HepG2 (cell line): Measurements from ENCODE around the gene PNMA5. TPM values are rescaled to one million over a fixed set of nuclear protein-coding genes. Genes with fewer than 3 reads are reported as not detected.
"Not testable (repeated sequence)": the region's sequence is repeated elsewhere in the genome, so short reads cannot be mapped to it uniquely, and the experiment has no call there.

Experiments
- ATAC-seq: fragments of 200-7000 bp; cut with Tn5 transposase; 3 replicates; pipeline ENCODE4 v1.9.1; 2020; ENCODE audit warnings: mild to moderate bottlenecking, moderate library complexity
- BruUV-seq: library from RNA; stranded (reverse); fragments of 400-500 nt; replicated peaks from 2 replicates; lab custom pipeline; 2021; lab: Mats Ljungman, UMichigan
- CTCF ChIA-PET: fragments of 300-600 bp; formaldehyde crosslinking; extraction: SDS; loops from one replicate; lab custom pipeline; 2021; ENCODE audit warnings: low total read pairs, inconsistent platforms, low intra/inter-chr PET ratio; lab: Yijun Ruan, JAX
- POLR2A ChIA-PET: fragments of 350-600 bp; sonication (Branson Sonifier 250); formaldehyde crosslinking; loops from one replicate; lab custom pipeline; 2020; ENCODE audit warnings: antibody characterized with exemption, inconsistent platforms; lab: Yijun Ruan, JAX
- DNase-seq: peaks from one replicate; pipeline ENCODE4 v3.0.0-alpha.2; 2015; ENCODE audit warnings: low spot score
- FAIRE-seq: peaks from 3 replicates; lab custom pipeline; 2011; peaks lifted over from hg19 to GRCh38; lab: Jason Lieb, UNC
- H2AFZ ChIP-seq: one replicate; pipeline ENCODE4 v1.6.1; 2011; ENCODE audit warnings: low read length, inconsistent platforms
- H3K27ac ChIP-seq: fragments of 300-600 bp; 3 replicates; pipeline ENCODE4 v1.8.0; 2011; ENCODE audit warnings: mixed run types, mild to moderate bottlenecking, mixed read lengths, low read length, inconsistent platforms; ENCODE audit not compliant: insufficient read depth; ENCODE audit errors: extremely low read length
- H3K27me3 ChIP-seq, 2 experiments: fragments of 200-600 bp in 1 of 2; 2 replicates in 1 of 2; 3 replicates in 1 of 2; pipeline versions ENCODE4 v1.6.0 to v1.8.0; 2011; ENCODE audit warnings: low read length in 2 of 2, mild to moderate bottlenecking in 2 of 2, moderate library complexity in 2 of 2, inconsistent platforms in 1 of 2; ENCODE audit not compliant: insufficient read depth in 2 of 2, control insufficient read depth in 1 of 2
- H3K36me3 ChIP-seq, 2 experiments: fragments of 200-600 bp in 1 of 2; replicated peaks in 1 of 2; 2 replicates in 1 of 2; 3 replicates in 1 of 2; pipeline versions ENCODE4 v1.5.1 to v1.8.0; 2011; ENCODE audit warnings: low read length in 2 of 2, inconsistent platforms in 1 of 2; ENCODE audit not compliant: insufficient read depth in 2 of 2, control insufficient read depth in 1 of 2
- H3K4me1 ChIP-seq: 2 replicates; pipeline ENCODE4 v1.5.1; 2012; ENCODE audit warnings: low read length, inconsistent platforms; ENCODE audit not compliant: insufficient read depth
- H3K4me2 ChIP-seq: 2 replicates; pipeline ENCODE4 v1.6.0; 2011; ENCODE audit warnings: low read depth, low read length, inconsistent platforms
- H3K4me3 ChIP-seq, 3 experiments: fragments of 200-600 bp in 1 of 3; sonication (generic), shearing (Covaris generic) in 1 of 3; replicated peaks in 1 of 3; 2 replicates each; pipeline ENCODE4 v1.5.1; 2011 to 2016; ENCODE audit warnings: low read length in 3 of 3, inconsistent platforms in 2 of 3, low read depth in 2 of 3, mild to moderate bottlenecking in 2 of 3, control low read depth in 1 of 3, mixed read lengths in 1 of 3; ENCODE audit not compliant: insufficient read depth in 1 of 3
- H3K79me2 ChIP-seq: one replicate; pipeline ENCODE4 v1.6.1; 2011; ENCODE audit warnings: low read length, inconsistent platforms; ENCODE audit not compliant: insufficient read depth
- H3K9ac ChIP-seq: 2 replicates; pipeline ENCODE4 v1.6.0; 2011; ENCODE audit warnings: mild to moderate bottlenecking, low read depth, low read length, inconsistent platforms; ENCODE audit not compliant: insufficient read depth
- H3K9me3 ChIP-seq: 2 replicates; pipeline ENCODE4 v1.5.1; 2012; ENCODE audit warnings: mild to moderate bottlenecking, low read length
- H4K20me1 ChIP-seq: 2 replicates; pipeline ENCODE4 v1.6.0; 2011; ENCODE audit warnings: inconsistent platforms, mild to moderate bottlenecking, low read length, moderate library complexity; ENCODE audit not compliant: insufficient read depth
- MATR3 ChIP-seq: sonication (generic); formaldehyde crosslinking; IDR thresholded peaks from 2 replicates; pipeline ENCODE4 v1.4.0; 2020; ENCODE audit warnings: missing genetic modification reagents
- PHF5A ChIP-seq: IDR thresholded peaks from one replicate; pipeline ENCODE4 v1.6.1; 2018; ENCODE audit warnings: low read depth, missing genetic modification reagents; ENCODE audit not compliant: unreplicated experiment
- ZNF589 ChIP-seq: sonication (generic); formaldehyde crosslinking; conservative IDR thresholded peaks from 2 replicates; pipeline ENCODE4 v1.8.0; 2022; ENCODE audit warnings: mild to moderate bottlenecking, moderate library complexity, missing genetic modification reagents
- ZNF605 ChIP-seq: sonication (generic); formaldehyde crosslinking; IDR thresholded peaks from 2 replicates; pipeline ENCODE4 v1.8.0; 2022; ENCODE audit warnings: mild to moderate bottlenecking, missing genetic modification reagents
- ZNF614 ChIP-seq: IDR thresholded peaks from 2 replicates; pipeline ENCODE4 v1.6.1; 2018; ENCODE audit warnings: missing biosample characterization, missing genetic modification reagents, inconsistent platforms, borderline replicate concordance
- WGBS: methylation state at CpG from one replicate; pipeline ENCODE4 v1.1.6; 2017; ENCODE audit warnings: low lambda C conversion rate; 5-methylcytosine and 5-hydroxymethylcytosine counted together
- in situ Hi-C: cut with HindIII; loops from 2 replicates; pipeline ENCODE4 v1.10.0; 2017; ENCODE audit warnings: low pct_unique_long_range_greater_than_20kb; ENCODE audit not compliant: extremely low pct_ligation_motif_present
- intact Hi-C: fragments of 100-400 bp; cut with micrococcal nuclease; formaldehyde crosslinking; loops from one replicate; pipeline ENCODE4 v1.10.0; 2022; ENCODE audit not compliant: unreplicated experiment
- polyA plus RNA-seq, 8 experiments: library from polyadenylated mRNA; depleted of rRNA in 3 of 8; stranded (reverse) in 7 of 8; unstranded in 1 of 8; fragments of >200 nt; fragmentation: Illumina TruSeq in 4 of 8; extraction: Trizol in 4 of 8; gene quantifications; 2 replicates each; pipeline versions ENCODE4 v1.2.1 to v1.2.3, GENCODE V29; 2011 to 2016; ENCODE audit warnings: low read depth in 4 of 8, missing spikeins in 1 of 8, mixed read lengths in 1 of 8; ENCODE audit not compliant: insufficient read depth in 1 of 8
- total RNA-seq, 5 experiments: library from RNA; depleted of rRNA; stranded (reverse); fragments of >200 nt; fragmentation: Illumina TruSeq; extraction: Trizol; gene quantifications; 2 replicates each; pipeline ENCODE4 v1.2.3, GENCODE V29; 2016; ENCODE audit warnings: low read depth in 1 of 5
- TF ChIP-seq, protein P1 (sequence below): sonication (generic); formaldehyde crosslinking; IDR thresholded peaks from 2 replicates; pipeline ENCODE4 v1.5.1; 2020; ENCODE audit warnings: missing genetic modification reagents, mild to moderate bottlenecking, borderline replicate concordance
- TF ChIP-seq, protein P2 (sequence below): sonication (generic); formaldehyde crosslinking; IDR thresholded peaks from 2 replicates; pipeline ENCODE4 v1.5.1; 2020; ENCODE audit warnings: missing genetic modification reagents, mild to moderate bottlenecking, borderline replicate concordance

Gene PNMA5
- total and polyA plus RNA-seq, 2 of the 13 experiments (the other 11 are each of a cell fraction or from before 2014, with no cell fraction given) = not detected

DNA sequence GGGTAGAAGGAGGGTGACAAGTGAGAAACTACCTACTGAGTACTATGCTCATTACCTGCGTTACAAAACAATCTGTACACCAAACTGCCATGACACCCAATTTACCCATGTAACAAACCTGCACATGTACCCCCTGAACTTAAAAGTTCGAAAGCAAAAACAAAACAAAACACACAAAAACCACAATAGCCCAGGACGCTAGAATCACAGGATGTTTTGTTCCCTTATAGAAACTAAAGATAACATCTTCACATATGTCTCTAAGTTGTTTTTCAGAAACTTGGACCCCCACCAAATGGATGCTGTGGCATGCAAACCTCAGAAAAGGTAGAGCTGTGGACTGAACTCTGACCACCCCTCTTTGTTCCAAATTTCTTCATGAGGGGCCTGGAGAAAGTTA lies 25.2 kb upstream of the PNMA5 start (continued):
- TF ChIP-seq, protein P1, sequence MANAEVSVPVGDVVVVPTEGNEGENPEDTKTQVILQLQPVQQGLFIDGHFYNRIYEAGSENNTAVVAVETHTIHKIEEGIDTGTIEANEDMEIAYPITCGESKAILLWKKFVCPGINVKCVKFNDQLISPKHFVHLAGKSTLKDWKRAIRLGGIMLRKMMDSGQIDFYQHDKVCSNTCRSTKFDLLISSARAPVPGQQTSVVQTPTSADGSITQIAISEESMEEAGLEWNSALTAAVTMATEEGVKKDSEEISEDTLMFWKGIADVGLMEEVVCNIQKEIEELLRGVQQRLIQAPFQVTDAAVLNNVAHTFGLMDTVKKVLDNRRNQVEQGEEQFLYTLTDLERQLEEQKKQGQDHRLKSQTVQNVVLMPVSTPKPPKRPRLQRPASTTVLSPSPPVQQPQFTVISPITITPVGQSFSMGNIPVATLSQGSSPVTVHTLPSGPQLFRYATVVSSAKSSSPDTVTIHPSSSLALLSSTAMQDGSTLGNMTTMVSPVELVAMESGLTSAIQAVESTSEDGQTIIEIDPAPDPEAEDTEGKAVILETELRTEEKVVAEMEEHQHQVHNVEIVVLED (CRISPR knock-in tag) = no peak
- TF ChIP-seq, protein P2, sequence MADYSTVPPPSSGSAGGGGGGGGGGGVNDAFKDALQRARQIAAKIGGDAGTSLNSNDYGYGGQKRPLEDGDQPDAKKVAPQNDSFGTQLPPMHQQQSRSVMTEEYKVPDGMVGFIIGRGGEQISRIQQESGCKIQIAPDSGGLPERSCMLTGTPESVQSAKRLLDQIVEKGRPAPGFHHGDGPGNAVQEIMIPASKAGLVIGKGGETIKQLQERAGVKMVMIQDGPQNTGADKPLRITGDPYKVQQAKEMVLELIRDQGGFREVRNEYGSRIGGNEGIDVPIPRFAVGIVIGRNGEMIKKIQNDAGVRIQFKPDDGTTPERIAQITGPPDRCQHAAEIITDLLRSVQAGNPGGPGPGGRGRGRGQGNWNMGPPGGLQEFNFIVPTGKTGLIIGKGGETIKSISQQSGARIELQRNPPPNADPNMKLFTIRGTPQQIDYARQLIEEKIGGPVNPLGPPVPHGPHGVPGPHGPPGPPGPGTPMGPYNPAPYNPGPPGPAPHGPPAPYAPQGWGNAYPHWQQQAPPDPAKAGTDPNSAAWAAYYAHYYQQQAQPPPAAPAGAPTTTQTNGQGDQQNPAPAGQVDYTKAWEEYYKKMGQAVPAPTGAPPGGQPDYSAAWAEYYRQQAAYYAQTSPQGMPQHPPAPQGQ (CRISPR knock-in tag) = no peak
- TF ChIP-seq MATR3 (CRISPR knock-in tag) = no peak
- TF ChIP-seq PHF5A (CRISPR knock-in tag) = no peak
- TF ChIP-seq ZNF589 (CRISPR knock-in tag) = no peak
- no peak for TF ChIP-seq ZNF605
- TF ChIP-seq ZNF614 (CRISPR knock-in tag) = no peak

DNA sequence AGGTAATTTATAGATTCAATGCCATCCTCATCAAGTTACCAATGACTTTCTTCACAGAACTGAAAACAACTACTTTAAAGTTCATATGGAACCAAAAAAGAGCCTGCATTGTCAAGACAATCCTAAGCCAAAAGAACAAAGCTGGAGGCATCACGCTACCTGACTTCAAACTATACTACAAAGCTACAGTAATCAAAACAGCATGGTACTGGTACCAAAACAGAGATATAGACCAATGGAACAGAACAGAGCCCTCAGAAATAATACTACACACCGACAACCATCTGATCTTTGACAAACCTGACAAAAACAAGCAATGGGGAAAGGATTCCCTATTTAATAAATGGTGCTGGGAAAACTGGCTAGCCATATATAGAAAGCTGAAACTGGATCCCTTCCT lies 23.3 kb upstream of the PNMA5 start:
- H3K4me2 ChIP-seq, H3K27me3 ChIP-seq, intact Hi-C loops, DNase-seq, H3K4me1 ChIP-seq, H3K36me3 ChIP-seq, in situ Hi-C loops, H3K9me3 ChIP-seq, ATAC-seq, H2AFZ ChIP-seq, H3K79me2 ChIP-seq, CTCF ChIA-PET, POLR2A ChIA-PET, H4K20me1 ChIP-seq, H3K4me3 ChIP-seq, BruUV-seq, H3K27ac ChIP-seq, H3K9ac ChIP-seq, FAIRE-seq: not testable (repeated sequence)
- 0% methylated on average over 2 of the region's 2 CpGs for WGBS
